Activated CD4-positive, alpha-beta T cell treated with anti-CD3 and anti-CD28 coated beads for 1 hour (primary cell): ENCODE results near the gene ALG2.
"Not testable (repeated sequence)": the region's sequence is repeated elsewhere in the genome, so short reads cannot be mapped to it uniquely, and the experiment has no call there.

Experiments
- DNase-seq: peaks from one replicate; pipeline ENCODE4 v3.0.0-alpha.2; 2020

Gene ALG2

GRCh38 chr9:99221621-99222415 is at the start of gene ALG2, which contains the start of gene SEC61B:
TSS of gene ALG2 (minus strand) at chr9:99221942. CDS start at chr9:99221894, 48 bp downstream.
TSS of gene SEC61B (plus strand) at chr9:99222282. CDS start at chr9:99222364, 82 bp downstream.
- DNase-seq: peak; percentile 86

GRCh38 chr9:99270491-99270890 is 48.7 kb upstream of the ALG2 start:
- no peak for DNase-seq

GRCh38 chr9:99269416-99269815 is 47.7 kb upstream of the ALG2 start:
- DNase-seq: no peak

- peak; percentile 33 for DNase-seq
These were observed 44.7 kb upstream of the ALG2 start for GRCh38 chr9:99266255-99267023.

- no peak for DNase-seq
These were observed 43.9 kb upstream of the ALG2 start for GRCh38 chr9:99265691-99266090.

- no peak for DNase-seq
These were observed 42.4 kb upstream of the ALG2 start for GRCh38 chr9:99264070-99264680.

GRCh38 chr9:99262949-99263418 is 41.2 kb upstream of the ALG2 start:
- DNase-seq: no peak

- DNase-seq: no peak
These were observed 40.2 kb upstream of the ALG2 start for GRCh38 chr9:99261923-99262322.

- DNase-seq: peak; percentile 21
These were observed 37.6 kb upstream of the ALG2 start for GRCh38 chr9:99259231-99259918.

GRCh38 chr9:99257723-99258389 is 36.1 kb upstream of the ALG2 start:
- DNase-seq: no peak

GRCh38 chr9:99255651-99256050 is 33.9 kb upstream of the ALG2 start:
- no peak for DNase-seq

GRCh38 chr9:99253772-99254431 is 32.2 kb upstream of the ALG2 start:
- DNase-seq: peak; percentile 31

GRCh38 chr9:99253134-99253533 is 31.4 kb upstream of the ALG2 start:
- DNase-seq: no peak

GRCh38 chr9:99251157-99251556 is 29.4 kb upstream of the ALG2 start:
- DNase-seq: no peak

- no peak for DNase-seq
These were observed 27.9 kb upstream of the ALG2 start for GRCh38 chr9:99249619-99250018.

- no peak for DNase-seq
These were observed 22.9 kb upstream of the ALG2 start for GRCh38 chr9:99244344-99245260.

- DNase-seq: no peak
These were observed 19.4 kb upstream of the ALG2 start for GRCh38 chr9:99241106-99241505.

- DNase-seq: no peak
These were observed 17.8 kb upstream of the ALG2 start for GRCh38 chr9:99239341-99240060.

- no peak for DNase-seq
These were observed 16.6 kb upstream of the ALG2 start for GRCh38 chr9:99238331-99238730.

GRCh38 chr9:99237849-99238248 is 16.1 kb upstream of the ALG2 start:
- not testable (repeated sequence) for DNase-seq
